ENCODE measurements around the gene YBX3.

Gene YBX3

GRCh38 chr12:10669533-10669932, 53.6 kb downstream of the YBX3 start:
- no peak for DNase-seq (ENCODE audit: low read depth)

GRCh38 chr12:10668526-10668925, 54.6 kb downstream of the YBX3 start:
- no peak for DNase-seq (ENCODE audit: low read depth)

- DNase-seq (ENCODE audit: low read depth), result no peak
Observed at GRCh38 chr12:10667581-10667980, 55.5 kb downstream of the YBX3 start.

- DNase-seq (ENCODE audit: low read depth), result no peak
Observed at GRCh38 chr12:10664499-10664898, 58.6 kb downstream of the YBX3 start.

GRCh38 chr12:10663869-10664268, 59.3 kb downstream of the YBX3 start:
- DNase-seq (ENCODE audit: low read depth), result no peak

GRCh38 chr12:10661338-10661737, 61.8 kb downstream of the YBX3 start:
- no peak for DNase-seq (ENCODE audit: low read depth)

- DNase-seq (ENCODE audit: low read depth), result no peak
Observed at GRCh38 chr12:10654003-10654402, 69.1 kb downstream of the YBX3 start.

- DNase-seq (ENCODE audit: low read depth), result no peak
Observed at GRCh38 chr12:10652192-10652591, 70.9 kb downstream of the YBX3 start.

Data from activated T-cell treated with anti-CD3 and anti-CD28 coated beads for 1 hour (primary cell).